GM21526 (cell line): ENCODE results near the gene TAL1.
"Not testable (repeated sequence)": the region's sequence is repeated elsewhere in the genome, so short reads cannot be mapped to it uniquely, and the experiment has no call there.

Experiments used
- ATAC-seq: cut with Tn5 transposase; IDR thresholded peaks from one replicate; pipeline ENCODE4 v1.9.1; 2021; ENCODE audit warnings: moderate library complexity; ENCODE audit not compliant: unreplicated experiment, low FRiP score

Gene TAL1

GRCh38 chr1:47213230-47213963 is 18.6 kb downstream of the TAL1 start:
- ATAC-seq = no peak

- ATAC-seq = no peak
Observed at GRCh38 chr1:47212636-47213229, 19.3 kb downstream of the TAL1 start.

DNA sequence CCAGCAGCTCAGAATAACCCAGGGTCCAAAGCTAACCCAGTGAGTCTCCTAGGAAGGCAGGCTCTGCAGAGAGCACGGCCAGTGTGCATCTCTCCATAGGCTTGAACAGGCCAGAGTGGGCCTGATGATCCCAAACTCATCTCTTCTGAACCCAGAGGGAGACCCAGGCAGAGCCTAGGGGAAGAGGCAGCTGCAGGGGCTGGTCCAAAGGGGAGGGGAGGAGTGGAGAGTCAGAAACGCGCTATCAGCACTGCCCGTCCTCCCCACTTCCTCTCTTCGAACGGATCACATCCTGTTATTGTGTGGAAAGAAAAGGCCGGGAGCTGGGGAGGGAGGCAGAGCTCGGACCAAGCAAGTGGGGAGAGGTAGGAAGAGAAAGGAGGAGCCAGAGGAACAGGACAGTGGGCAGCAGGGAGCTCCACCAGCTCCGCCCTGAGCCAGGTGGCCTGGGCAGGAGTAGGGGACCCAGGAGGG is 20.2 kb downstream of the TAL1 start:
- ATAC-seq = no peak

GRCh38 chr1:47210666-47211065 is 21.4 kb downstream of the TAL1 start:
- no peak for ATAC-seq

GRCh38 chr1:47209725-47210325 is 22.2 kb downstream of the TAL1 start:
- ATAC-seq = no peak

GRCh38 chr1:47209091-47209490 is 22.9 kb downstream of the TAL1 start:
- ATAC-seq = no peak

DNA sequence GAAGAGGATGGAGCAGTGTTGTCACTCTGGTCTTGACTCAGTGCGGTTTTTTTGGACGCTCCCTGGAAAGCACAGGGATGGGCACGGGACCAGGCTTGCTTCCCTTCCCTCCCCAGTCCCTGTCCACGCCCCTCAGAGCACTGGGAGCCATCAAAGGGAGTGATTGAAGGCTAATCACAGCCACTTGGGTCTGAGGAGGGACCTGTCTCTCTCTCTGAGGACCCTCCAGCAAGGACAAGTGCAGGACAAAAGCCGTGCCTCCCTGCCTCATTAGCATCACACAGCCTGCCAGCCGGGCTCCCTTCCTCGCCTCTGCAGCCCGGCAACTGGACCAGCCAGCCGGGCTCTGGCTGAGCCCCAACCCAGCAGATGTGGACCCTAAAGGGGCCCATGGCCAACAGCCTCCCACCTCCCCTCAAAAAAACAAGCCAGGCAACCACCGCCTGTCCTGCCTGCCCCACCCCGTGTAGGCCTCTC is 23.6 kb downstream of the TAL1 start:
- no peak for ATAC-seq

- no peak for ATAC-seq
Observed at GRCh38 chr1:47207803-47208373, 24.1 kb downstream of the TAL1 start.

- ATAC-seq = no peak
Observed at GRCh38 chr1:47205918-47206317, 26.1 kb downstream of the TAL1 start.

- ATAC-seq = not testable (repeated sequence)
Observed at GRCh38 chr1:47203504-47203903, 28.5 kb downstream of the TAL1 start.

GRCh38 chr1:47201179-47201578 is 30.8 kb downstream of the TAL1 start:
- ATAC-seq = no peak

GRCh38 chr1:47198214-47198613 is 33.8 kb downstream of the TAL1 start:
- ATAC-seq = no peak

DNA sequence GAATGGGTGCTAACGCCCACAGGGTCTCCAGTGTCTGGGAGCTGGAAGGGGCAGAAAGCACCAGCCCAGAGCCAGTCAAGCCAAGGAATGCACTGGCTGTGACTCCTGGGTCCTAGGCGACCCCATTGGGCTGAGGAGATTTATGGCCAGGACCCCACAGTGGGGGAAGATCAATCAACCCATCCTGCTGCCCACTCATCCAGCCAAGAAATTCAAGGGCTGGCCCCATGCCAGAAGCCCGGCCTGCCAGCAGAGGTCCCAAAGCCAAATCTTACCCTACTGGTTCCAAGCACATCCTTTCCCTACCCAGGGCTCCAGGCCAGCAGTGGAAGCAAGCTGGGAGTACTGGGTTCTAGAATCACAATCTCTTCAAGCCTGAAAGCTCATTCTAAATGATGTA is 35.4 kb downstream of the TAL1 start:
- no peak for ATAC-seq

DNA sequence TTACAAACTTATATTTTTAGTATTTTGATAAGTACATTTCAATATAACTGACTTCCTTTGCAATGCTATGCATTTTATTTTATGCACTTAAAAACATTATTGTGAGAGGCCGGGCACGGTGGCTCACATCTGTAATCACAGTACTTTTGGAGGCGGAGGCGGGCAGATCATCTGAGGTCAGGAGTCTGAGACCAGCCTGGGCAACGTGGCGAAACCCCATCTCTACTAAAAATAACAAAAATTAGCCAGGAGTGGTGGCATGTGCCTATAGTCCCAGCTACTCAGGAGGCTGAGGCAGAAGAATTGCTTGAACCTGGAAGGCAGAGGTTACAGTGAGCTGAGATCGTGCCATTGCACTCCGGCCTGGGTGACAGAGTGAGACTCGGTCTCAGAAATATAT is 36.0 kb downstream of the TAL1 start:
- ATAC-seq = not testable (repeated sequence)

GRCh38 chr1:47194311-47194710 is 37.7 kb downstream of the TAL1 start:
- ATAC-seq = no peak

- not testable (repeated sequence) for ATAC-seq
Observed at GRCh38 chr1:47193496-47193895, 38.5 kb downstream of the TAL1 start.

GRCh38 chr1:47192458-47193384 is 39.3 kb downstream of the TAL1 start:
- ATAC-seq = no peak

- ATAC-seq = no peak
Observed at GRCh38 chr1:47191940-47192457, 40.0 kb downstream of the TAL1 start.

- ATAC-seq = no peak
Observed at GRCh38 chr1:47190857-47191256, 41.2 kb downstream of the TAL1 start.

- ATAC-seq = no peak
Observed at GRCh38 chr1:47190509-47190855, 41.5 kb downstream of the TAL1 start.
